GM10266 (cell line): ENCODE results near the gene FGF14.

Source experiments
- DNase-seq: peaks from one replicate; pipeline ENCODE4 v3.0.0; 2012; ENCODE audit errors: extremely low spot score
- TF ChIP-seq, protein P1 (sequence below): IDR thresholded peaks from 2 replicates; pipeline ENCODE4 v1.5.1; 2012; ENCODE audit warnings: mild to moderate bottlenecking, low read depth; ENCODE audit not compliant: control insufficient read depth, insufficient read depth; ENCODE audit errors: missing control alignments

FGF14 gene

DNA sequence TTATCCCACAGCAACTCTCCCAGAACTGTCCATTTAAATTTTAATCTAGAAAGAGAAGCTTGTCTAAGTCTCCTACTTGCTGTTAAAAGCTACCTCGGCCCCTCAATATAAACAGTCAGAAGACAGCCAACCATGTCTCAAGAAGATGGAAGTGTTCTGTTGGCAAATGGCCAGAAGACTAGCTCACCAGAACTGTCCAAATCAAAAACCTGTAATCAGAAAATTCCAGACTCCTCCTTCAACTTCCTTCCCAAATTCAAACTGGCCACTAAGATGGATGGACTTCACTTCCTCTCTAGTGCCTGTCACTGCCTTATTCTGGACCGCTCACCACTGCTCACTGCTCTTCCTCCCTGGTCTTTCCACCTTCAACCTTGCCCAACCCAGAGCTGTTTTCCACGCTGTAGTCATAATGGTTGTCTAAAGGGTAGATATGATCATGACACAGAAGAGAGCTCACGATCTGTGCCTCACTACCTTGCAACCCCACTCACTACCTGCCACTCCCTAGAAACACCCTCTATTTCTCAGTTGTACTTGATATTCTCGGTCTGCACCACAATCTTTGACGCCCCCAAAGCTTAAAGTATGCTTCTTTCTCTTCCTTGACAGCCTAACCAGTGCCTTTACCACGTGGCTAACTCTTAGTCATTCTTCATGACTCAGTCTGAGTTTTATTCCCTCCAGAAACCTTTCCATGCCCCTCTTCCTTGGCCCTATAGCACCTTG lies 9.2 kb downstream of the FGF14 start:
- TF ChIP-seq, protein P1, sequence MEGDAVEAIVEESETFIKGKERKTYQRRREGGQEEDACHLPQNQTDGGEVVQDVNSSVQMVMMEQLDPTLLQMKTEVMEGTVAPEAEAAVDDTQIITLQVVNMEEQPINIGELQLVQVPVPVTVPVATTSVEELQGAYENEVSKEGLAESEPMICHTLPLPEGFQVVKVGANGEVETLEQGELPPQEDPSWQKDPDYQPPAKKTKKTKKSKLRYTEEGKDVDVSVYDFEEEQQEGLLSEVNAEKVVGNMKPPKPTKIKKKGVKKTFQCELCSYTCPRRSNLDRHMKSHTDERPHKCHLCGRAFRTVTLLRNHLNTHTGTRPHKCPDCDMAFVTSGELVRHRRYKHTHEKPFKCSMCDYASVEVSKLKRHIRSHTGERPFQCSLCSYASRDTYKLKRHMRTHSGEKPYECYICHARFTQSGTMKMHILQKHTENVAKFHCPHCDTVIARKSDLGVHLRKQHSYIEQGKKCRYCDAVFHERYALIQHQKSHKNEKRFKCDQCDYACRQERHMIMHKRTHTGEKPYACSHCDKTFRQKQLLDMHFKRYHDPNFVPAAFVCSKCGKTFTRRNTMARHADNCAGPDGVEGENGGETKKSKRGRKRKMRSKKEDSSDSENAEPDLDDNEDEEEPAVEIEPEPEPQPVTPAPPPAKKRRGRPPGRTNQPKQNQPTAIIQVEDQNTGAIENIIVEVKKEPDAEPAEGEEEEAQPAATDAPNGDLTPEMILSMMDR: no peak
- DNase-seq: no peak

DNA sequence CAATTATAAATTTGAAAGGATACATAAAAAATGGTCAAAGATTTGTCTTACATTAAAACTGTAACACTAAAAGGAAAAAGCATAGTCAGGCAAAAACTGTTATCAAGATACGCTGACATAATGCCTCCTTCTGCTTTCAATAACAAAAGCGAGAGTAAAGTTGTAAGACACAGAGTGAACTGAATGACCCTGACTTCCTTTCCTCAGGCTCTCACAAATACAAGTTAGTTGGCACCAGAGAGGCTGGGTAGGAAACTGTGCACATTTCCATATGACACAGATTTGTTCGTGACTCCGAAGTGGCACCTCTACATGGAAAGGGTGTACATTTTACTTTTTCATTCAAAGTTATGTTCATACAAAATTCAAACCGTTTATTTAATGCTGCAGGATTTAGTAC lies 15.4 kb downstream of the FGF14 start:
- TF ChIP-seq, protein P1: no peak
- DNase-seq: no peak

DNA sequence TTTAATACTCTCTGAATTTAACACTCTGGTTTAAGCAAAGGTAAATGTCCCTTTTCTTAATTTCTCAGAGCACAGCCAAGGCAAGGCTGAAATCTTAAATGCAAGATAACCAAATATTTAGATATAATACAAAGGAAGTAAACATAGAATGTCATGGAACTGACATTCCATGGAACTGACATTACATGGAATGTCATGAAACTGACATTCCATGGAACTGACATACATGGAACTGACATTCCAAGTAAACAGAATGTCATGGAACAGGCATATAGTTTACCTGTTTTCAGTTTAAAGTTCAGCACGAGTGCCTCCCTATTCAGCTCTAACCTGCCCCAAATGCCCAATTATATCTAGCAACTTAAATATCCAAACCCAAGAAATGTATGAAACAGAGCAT lies 21.8 kb downstream of the FGF14 start:
- no peak for DNase-seq
- TF ChIP-seq, protein P1: no peak

DNA sequence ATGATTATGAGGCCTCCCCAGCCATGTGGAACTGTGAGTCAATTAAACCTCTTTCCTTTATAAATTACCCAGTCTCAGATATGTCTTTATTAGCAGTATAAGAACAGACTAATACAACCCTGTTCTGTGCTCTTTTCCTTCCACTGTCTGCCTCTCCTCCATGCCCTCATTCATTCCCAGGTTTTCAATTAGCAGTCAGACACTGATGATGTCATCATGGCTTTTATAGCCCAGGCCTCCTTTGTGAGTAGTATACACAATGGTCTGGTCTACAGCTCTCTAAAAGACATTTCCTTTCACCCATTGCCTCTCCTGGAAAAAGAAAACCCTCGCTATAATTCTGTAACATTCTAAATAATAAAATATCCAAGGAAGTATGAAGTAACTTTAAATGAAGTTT lies 25.5 kb downstream of the FGF14 start:
- no peak for DNase-seq
- TF ChIP-seq, protein P1: no peak

DNA sequence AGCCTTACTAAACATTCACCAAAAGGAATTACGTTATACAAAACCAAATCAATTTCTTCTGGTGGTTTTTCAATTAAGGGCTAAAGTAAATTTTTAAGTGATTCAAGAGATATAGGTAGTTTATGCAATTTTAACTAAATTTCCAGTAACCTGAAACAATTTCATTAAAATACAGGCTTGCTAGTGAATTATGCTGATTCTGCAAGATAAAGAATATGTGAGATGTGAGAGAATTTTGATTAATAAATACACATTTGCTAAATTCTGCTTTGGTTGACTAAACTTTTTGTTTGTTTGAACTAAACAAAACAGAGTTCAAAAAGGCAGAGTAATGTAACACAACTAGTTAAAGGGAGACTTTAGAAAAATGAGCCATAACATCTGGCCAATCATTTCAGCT lies 27.1 kb downstream of the FGF14 start:
- DNase-seq: no peak
- TF ChIP-seq, protein P1: no peak

DNA sequence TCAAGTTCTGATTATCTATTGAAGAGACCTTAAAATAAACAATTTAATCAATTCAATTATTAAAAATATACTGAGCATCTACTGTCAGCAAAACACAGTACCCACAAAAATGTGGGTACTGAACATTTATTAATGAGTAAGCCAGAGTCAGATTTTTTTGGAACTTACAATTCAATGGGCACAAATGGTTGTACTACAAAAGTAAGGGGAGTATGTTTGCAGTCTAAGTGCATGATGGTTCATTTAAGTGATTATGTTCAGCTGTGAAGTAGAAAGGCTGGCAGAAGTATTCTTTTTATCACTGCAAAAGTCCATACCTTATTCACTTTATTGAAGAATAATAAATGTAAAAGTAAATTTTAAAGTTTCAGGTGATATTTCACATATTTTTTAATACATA lies 27.6 kb downstream of the FGF14 start:
- no peak for DNase-seq
- TF ChIP-seq, protein P1: no peak

DNA sequence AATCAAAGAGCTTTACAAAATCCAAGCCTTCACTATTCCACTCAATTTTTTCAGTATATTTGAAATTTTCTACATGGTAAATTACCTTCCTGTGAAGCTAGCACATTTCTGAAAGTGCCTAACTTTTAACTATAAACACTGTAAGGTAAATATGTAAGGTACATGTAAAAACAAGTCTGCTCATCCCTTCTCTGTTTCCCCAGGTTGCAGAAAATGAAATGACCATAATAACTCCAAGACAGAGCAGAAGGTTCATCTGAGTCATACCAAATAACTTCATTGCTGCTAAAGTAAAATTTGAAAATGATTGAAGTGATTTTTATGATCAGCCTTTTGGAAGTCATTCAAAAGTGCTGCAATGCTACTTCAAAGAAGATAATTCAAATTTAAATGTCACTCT lies 28.6 kb downstream of the FGF14 start:
- no peak for DNase-seq
- TF ChIP-seq, protein P1: no peak
